HG02642 (cell line): ENCODE data around the gene REN.
A peak's percentile ranks its signal among the peaks of the same experiment; 100 is the strongest.

Experiments
- ATAC-seq: cut with Tn5 transposase; IDR thresholded peaks from one replicate; pipeline ENCODE4 v1.9.1; 2021; ENCODE audit warnings: mild to moderate bottlenecking; ENCODE audit not compliant: unreplicated experiment, poor library complexity

Gene REN

DNA sequence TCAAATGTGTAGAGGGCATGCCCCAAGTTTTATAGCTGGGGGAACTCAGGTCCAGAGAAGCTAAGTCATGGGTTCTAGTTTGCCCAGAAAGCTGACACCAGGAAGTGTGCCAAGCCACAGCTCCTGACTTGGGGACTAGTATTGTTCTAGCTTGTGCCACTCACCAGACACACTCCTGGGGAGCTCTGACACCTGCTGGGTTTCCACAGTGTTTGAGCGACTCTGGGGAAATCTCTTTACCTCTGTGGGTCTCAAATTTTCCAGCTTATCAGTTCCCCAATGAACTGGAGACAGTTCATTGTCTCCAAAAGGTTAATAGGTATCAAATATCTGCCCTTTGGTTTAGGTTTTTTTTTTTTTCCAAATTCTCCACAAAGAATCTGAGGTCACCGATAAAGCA is 25.9 kb upstream of the REN start:
- no peak for ATAC-seq

DNA sequence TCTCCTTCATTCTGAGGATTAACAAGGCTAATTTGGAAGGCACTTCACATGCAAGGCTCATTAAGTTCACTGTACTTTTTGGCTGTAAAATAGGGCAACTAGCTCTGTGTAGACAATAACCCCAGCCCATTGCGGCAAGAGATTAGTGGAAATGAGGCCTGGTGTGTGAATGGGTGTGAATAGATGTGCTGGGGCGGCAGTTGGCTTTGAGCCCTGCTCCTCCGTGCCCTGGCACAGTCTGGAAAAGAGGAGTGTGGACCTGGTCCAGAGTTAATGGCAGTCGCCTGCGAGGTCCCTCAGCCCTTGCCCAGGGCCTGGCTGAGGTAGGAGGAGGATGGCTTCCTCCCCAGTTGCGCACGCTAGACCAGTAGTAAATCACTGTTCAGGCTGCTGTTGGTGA is 25.3 kb upstream of the REN start:
- no peak for ATAC-seq

DNA sequence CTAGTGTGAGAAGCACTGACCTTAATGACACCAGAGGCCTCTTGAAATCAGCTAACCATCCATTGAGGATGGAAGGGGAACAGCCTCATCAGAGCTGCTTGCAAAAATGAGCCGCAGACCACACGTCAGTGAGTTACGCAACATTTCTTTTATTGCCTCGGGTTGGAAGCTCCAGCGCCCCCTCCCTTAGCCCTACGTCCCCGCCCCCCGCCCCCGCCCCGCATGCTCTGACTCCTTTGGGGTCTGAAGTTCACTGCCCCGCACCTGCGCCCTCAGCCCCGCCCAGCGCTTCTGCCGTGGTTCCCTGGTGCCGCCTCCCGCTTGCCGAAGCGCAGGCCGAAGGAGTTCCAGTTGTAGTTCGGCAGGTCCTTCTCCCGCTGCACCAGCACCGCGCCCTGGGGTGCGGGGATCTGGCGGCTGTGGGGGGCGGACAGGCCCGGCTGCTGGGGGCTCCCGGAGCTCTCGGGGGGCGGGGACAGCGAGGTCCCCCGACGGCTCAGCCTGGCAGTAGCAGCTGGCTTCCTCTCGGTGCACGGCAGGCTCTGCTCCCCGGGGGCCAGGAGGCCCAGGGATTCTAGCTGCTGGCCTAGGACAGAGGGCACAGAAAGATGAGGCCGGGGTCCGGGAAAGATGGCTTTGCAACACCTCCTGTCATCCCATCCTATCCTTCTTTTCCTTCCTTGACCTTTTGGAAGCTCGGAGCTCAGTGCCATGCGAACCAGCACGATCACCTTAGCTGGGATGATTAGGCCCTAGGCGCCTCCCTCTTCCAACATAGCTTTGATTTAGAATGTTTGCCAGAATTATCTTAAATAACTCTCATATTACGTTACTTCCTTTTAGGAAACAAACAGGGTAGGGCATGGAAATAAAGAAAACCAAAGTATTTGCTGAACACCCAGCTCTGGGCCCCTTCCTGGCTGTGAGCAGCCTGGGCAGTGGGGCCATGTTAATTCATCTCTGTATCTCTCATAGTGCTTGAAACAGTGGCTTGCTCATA is 24.4 kb upstream of the REN start:
- no peak for ATAC-seq

DNA sequence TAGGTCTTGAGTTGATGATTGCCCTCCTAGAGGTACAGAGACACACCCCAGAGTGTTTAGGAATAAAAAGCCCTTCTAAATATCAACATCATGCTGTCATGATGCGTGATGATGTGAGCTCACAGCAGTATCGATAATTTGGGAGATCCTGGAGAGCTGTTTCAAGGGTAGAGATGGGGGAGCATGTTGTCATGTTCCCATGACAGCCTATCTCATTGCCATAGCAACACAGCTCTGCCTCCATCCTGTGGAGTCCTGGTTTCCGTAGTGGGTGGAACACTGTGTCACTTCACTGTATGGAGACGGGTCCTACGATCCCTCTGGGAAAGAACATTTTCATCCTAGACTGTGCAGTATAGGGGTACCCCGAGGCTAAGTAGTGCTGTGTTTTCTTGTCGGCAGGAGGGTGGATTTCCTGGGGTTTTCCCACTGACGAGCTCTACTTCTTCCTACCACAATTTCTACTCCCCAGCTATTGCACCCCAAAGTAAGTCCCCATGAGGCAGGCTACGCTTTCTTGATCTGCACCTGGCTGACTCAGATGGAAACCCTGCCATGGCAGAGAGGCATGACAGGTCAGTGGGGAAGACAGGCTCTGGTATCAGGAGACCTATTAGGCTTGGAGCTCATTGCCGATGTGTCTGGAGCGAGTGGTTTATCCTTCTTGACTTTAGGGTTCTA is 23.0 kb upstream of the REN start:
- no peak for ATAC-seq

DNA sequence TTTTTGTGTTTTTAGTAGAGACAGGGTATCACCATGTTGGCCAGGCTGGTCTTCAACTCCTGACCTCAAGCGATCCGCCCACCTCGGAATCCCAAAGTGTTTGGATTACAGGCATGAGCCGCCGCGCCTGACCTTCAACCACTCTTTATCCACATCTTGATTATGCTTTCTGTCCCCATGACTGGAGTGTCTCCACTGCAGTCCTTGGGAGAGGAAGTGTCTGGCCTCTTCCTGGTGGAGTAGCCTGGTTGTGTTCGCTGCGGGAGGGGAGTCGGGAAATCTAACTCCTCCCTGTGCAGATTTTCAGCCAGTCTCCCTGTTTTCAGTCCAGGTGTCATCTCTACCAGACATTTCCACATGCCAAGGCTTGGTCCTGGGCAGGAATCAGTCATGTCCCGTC is 20.5 kb upstream of the REN start:
- ATAC-seq: no peak

DNA sequence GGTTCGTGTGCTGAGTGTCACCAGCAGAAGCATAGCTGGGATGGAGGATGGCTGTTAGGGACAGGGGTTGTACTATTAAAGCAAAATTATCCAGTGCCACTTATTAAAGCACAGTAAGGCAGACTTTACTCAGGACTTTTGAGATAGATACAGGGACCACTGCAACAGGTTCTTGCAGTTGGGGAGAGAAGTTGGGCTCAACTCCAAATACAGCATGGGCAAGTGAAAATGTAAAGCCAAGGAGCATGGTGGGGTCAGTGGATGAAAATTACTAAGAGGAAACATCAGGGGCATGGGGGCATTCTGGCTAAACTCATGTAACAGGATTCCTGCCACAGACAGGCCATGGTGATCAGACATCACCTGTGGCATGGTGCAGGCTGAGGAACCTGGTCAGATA is 15.0 kb upstream of the REN start:
- no peak for ATAC-seq

DNA sequence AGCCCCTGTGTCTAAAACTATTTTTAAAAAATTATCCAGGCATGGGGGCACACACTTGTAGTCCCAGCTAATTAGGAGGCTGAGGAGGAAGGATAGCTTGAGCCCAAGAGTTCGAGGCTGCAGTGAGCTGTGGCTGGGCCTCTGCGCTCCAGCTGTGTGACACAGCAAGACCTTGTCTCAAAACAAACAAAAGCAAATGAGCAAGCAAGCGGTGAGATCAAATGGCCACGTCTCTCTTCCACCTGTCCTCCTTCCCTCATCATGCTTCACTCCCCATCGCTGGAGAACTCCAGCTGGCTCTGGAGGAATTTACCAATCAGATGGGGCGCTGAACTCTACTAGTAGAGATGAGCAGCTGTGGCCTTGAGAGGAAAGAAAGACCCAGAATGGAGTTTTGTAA is 14.0 kb upstream of the REN start:
- ATAC-seq: no peak

DNA sequence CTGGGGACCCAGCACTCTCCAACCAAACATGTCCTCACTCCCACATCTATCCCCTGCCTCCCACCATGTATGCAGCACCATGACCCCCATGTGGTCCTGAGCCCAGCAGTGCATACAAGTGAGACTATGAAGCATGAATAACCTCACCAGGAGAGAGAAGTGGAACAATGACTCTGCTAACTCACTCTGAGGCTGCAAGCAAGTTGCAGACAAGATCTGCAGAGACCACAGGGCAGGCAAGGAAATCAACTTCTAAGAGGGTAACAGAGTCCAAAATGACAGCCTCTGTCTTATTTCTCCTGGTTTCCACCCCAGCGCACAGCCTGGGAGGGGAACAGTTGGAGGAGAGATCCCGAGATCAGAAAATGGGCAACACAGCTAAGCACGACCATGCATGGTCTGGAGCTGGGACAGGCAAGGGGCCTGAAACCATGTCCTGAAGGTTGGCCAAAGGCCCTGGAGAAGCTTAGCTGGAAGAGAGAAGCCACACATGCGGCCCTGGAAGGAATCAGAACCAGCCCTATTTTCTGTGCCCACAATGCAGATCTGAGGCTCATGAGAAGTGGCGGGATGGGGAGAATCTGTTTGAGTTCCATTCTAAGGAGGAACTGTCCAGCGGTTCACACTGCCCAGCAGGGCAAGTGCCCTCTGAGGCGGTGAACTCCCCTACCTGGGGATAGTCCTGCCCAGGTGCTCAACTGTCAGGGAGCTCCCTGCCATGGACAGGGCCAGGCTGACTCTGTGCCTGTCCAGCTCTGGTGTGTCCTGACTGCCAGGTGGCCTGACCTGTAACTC is 12.5 kb upstream of the REN start:
- no peak for ATAC-seq

DNA sequence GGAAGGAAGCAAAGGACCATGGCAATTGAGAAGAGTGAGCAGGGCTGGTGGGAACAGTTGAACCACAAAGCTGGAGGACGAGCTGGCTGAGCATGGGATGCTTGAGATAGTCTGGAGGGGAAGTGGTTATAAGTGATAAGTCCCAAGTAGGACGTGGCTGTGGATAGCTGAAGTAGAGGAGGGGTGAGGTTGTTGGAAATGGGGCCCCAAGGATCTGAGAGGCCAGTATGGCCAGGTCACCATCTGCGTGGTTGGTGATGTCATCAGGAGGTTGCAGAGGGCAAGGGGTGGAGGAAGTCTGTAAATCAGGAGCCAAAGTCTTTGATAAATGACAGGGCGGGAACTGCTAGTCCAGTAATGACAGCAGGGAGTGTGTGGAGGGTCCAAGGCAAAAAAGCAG is 11.0 kb upstream of the REN start:
- ATAC-seq: no peak

DNA sequence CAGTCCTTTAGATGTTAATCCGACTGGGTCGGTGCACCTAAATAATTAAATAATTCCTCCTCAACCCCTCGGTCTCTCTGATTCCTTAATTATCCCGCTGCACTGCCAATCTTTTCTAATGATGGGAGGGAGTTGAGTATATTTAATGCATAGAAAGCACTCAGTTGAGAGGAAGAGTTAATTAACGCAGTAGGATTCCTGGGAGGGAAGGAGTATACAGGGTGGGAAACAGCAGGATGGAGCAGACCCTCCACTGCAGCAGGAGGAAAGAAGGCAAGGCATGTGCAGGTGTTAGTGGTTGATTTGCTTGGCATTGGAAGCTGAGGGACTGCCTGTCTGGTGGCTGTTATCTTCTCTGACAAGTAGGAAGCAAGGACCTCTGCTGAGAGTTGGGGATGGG is 9.9 kb upstream of the REN start:
- no peak for ATAC-seq

DNA sequence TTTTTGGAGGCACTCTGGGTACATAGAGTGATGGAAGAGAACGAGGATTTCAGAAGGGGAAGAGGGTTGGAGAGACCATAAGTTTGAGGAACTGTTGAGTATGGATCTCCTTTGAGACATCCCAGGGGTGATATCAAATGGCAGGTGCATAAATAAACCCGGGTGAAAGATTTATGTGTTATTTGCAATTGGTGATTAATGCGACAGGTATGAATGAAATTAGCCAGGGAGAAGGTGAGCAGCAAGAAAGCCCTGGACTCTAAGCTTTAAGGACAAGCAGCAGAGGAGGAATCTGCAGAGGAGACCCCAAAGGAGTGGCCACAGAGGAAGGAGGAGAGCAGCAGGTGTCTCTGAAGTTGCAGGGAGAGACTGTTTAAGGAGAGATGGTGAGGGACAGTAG is 8.8 kb upstream of the REN start:
- ATAC-seq: no peak

DNA sequence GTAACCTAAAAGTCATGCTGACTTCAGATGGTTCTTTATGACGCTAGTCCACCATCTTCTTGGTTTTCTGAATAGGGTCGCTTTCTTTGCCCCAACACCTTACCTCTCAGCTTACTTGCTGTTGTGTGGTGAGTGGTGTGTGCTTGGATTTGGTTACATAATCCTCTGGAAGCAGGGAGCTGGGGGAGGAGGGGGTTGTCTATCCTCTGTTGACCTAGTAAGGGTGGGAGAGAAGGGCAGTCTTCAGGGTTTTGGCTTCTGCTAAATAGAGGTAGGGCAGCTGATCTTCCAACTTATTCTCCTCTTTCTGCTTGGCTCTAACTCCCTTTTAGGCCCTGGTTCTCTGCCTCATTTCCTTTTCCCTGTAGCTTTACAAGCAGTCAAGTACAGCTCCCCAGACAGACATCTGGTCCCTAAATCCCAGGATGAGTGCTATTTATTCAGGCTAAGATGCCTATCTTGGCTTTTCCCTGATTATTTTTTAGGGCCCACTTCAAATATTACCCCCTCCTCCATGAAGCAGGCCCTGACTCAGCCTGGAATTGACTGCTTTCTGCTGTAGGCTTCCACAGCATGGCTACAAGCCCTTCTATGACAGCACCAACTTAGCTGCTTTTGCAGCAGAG is 6.4 kb upstream of the REN start:
- ATAC-seq: no peak

DNA sequence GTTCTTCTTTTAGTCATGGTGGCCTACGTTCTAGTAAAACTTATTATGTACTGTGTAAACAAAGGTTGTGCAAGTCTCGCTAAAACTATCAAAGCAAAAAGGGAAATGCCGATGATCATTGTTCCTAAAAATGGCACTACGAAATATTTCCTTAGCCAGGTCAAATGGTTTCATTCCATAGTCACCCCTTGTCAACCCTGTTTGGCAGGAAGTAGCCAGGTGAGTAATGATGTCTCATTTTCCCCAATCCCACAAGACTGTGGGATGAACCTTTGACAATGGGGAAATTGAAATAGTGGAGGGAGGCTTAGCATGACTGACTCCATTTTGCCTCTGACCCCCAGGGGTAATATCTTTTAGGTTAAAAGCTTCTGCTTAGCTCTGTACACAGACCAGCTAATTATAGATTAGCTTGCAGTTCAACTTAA is 5.6 kb upstream of the REN start:
- no peak for ATAC-seq

DNA sequence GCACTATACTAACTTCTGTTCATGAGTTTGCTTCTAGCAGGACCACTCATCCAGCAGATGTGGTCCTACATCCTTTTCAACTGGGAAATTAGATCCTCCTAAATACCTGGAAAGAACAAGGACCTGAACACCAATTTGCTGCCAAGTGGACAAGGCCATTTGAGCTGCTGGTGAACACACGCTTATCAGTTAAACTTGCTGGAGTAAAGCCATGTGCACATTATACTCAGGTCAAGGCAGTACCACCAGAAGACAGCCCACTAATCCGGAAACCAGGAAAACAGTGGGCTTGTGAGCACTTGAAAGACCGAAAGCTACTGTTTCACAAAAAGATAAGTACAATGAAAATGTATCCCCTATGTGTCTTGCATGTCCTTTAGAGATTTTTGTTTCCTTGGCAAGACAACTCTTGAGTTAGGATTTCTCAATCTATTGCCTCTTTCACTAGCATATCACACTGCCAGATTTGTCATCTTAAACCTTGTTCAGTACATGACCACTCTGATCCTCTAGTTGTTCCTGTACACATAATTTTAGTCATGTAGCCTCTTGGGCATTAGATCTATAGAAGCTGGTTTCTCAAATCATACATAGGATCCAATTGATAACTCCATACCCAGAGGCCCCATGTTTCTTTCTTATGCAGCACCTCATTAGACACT is 4.5 kb upstream of the REN start:
- no peak for ATAC-seq

DNA sequence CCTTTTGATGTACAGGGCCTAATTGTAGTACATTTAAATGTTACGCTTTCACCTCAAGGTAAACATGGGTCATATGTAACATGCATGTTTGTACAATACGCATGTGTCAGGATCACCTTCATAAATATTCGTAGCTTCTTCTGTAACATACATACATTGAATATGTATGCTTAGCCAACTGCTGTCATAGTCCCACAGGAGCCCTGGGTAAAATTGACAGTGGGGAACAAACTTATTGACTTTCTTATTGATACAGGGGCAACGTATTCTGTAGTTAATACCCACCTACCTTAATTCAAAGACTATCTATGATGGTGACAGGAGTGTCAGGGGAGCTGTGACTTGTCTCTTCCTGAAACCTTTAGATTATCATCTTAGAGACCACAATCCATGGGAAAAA is 3.7 kb upstream of the REN start:
- no peak for ATAC-seq

DNA sequence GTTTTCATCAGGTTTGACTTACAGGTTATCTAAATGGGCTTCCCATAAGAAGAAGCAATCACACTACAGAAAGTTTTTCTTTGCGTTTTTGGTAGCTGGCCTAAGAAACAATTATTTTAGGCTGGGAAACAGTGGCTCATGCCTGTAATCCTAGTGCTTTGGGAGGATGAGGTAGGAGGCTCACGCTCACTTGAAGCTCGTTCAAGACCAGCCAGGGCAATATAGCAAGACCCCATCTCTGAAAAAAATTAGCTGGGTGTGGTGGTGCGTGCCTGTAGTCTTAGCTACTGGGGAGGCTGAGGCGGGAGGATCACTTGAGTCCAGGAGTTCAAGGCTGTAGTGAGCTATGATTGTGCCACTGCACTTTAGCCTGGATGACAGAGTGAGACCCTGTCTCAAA is 1.6 kb upstream of the REN start:
- no peak for ATAC-seq

DNA sequence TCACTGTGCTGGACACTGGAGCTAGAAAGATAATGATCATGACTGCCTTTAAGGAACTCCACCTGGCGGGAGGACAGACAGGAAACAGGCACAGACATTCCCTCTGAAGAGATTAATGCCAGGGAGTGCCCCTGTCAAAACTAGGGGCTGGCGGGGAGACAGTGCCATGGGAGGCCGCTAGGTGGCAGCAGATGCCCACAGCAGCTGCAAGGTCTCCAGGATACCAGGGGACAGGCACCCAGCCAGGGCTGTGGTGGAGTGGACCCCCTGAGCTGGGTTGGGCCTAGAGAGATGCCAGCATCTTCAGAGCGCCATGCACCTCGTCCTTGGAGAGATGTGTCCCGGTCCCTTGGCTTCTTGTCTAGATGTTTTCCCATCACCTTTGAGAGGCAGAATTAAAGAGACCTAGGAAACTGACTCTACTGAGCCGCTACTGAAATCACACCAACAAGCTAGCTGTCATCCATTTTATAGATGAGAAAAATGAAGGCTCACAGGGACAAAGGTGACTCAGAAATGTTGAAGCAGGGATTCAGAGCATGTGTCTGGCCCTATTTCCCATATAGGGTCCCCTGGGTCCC is 3.6 kb downstream of the REN start:
- ATAC-seq: peak; percentile 59

DNA sequence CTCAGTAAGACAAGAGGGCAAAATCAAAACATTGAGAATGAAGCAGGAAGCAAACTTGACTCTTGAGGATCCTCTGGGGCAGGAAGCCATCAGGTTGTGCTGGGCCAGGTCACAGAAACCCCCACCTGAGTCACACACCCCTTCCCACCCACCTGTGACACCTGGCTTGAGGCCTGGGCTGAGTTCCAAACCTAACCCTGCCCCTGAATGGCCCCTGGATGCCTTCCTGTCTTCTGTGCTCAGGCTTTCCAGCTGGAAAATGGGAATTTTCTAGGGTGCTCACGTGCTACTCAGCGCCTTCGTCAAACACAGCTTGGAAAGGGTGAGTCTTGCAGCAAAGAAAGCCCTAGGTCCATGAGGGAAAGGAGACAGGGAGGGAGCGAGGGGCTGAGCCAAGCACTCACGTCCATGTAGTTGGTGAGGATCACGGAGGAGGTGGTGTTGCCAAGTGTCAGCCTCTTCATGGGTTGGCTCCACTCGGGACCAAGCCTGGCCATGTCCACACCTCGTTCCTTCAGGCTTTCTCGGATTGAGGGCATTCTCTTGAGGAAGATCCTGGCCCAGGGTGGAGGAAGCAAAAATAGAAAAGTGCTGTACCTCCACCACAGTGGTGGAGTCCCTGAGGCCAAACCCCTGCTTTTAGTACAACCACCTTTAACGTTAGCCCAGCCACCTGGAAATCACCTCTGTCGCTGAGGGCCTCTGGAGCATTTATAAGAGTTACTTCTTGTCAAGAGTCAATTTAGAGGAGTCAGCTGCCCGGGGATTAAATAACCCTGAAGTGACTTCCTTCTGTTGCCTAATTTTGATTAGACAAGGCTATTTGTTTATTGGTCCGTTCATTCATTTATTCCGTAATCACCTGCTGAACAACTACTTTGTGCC is 4.3 kb downstream of the REN start:
- no peak for ATAC-seq

DNA sequence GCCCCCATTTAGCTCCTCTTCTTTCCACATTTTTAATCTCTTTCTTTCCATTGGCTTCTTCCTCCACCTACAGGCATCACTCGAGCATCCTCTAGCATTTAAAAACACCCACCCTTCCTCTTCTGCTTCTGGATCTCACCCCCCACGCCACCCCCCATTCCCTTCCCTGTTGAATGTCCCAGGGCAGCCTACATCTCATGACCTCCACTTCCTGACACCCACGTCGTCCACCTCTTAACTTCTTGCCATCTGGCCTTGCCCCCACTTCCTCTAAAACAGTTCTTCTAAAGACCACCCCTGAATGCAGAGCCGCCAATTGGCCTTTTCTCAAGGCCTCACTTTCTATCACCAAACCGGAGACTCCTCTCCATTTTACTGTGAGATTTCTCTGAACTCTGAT is 8.2 kb downstream of the REN start:
- ATAC-seq: no peak
